ENCODE data around the gene SLC44A1.
A peak's percentile ranks its signal among the peaks of the same experiment; 100 is the strongest.
"Not testable (repeated sequence)": the region's sequence is repeated elsewhere in the genome, so short reads cannot be mapped to it uniquely, and the experiment has no call there.

Gene SLC44A1

GRCh38 chr9:105242557-105242956 lies 1.9 kb upstream of the SLC44A1 start:
- DNase-seq (ENCODE audit: low read depth in 2 of 2): no peak

GRCh38 chr9:105243015-105243686 lies 1.3 kb upstream of the SLC44A1 start:
- DNase-seq (ENCODE audit: low read depth in 2 of 2): no peak

GRCh38 chr9:105244734-105245028 lies 230 bp downstream of the SLC44A1 start:
- no peak for DNase-seq (ENCODE audit: low read depth in 2 of 2)

GRCh38 chr9:105245029-105245890 lies 809 bp downstream of the SLC44A1 start:
- peak in 1 of 2 donors; percentile 3 for DNase-seq (ENCODE audit: low read depth in 2 of 2)

- no peak for DNase-seq (ENCODE audit: low read depth in 2 of 2)
Measured at GRCh38 chr9:105245891-105246161, 1.4 kb downstream of the SLC44A1 start.

GRCh38 chr9:105246656-105247173 lies 2.3 kb downstream of the SLC44A1 start:
- DNase-seq (ENCODE audit: low read depth in 2 of 2): no peak

- no peak for DNase-seq (ENCODE audit: low read depth in 2 of 2)
Measured at GRCh38 chr9:105248691-105249090, 4.2 kb downstream of the SLC44A1 start.

GRCh38 chr9:105251133-105251532 lies 6.7 kb downstream of the SLC44A1 start:
- no peak for DNase-seq (ENCODE audit: low read depth in 2 of 2)

- no peak for DNase-seq (ENCODE audit: low read depth in 2 of 2)
Measured at GRCh38 chr9:105251733-105252404, 7.4 kb downstream of the SLC44A1 start.

- DNase-seq (ENCODE audit: low read depth in 2 of 2): no peak
Measured at GRCh38 chr9:105252405-105252756, 7.9 kb downstream of the SLC44A1 start.

GRCh38 chr9:105254226-105254625 lies 9.8 kb downstream of the SLC44A1 start:
- no peak for DNase-seq (ENCODE audit: low read depth in 2 of 2)

- DNase-seq (ENCODE audit: low read depth in 2 of 2): no peak
Measured at GRCh38 chr9:105255421-105255820, 11.0 kb downstream of the SLC44A1 start.

- not testable (repeated sequence) for DNase-seq (ENCODE audit: low read depth in 2 of 2)
Measured at GRCh38 chr9:105256569-105256968, 12.1 kb downstream of the SLC44A1 start.

- no peak for DNase-seq (ENCODE audit: low read depth in 2 of 2)
Measured at GRCh38 chr9:105257809-105258208, 13.4 kb downstream of the SLC44A1 start.

- DNase-seq (ENCODE audit: low read depth in 2 of 2): no peak
Measured at GRCh38 chr9:105258225-105258737, 13.8 kb downstream of the SLC44A1 start.

- DNase-seq (ENCODE audit: low read depth in 2 of 2): no peak
Measured at GRCh38 chr9:105259274-105259673, 14.8 kb downstream of the SLC44A1 start.

GRCh38 chr9:105259731-105260612 lies 15.5 kb downstream of the SLC44A1 start:
- DNase-seq (ENCODE audit: low read depth in 2 of 2): no peak

- no peak for DNase-seq (ENCODE audit: low read depth in 2 of 2)
Measured at GRCh38 chr9:105262497-105262896, 18.0 kb downstream of the SLC44A1 start.

GRCh38 chr9:105264380-105264779 lies 19.9 kb downstream of the SLC44A1 start:
- no peak for DNase-seq (ENCODE audit: low read depth in 2 of 2)

- not testable (repeated sequence) for DNase-seq (ENCODE audit: low read depth in 2 of 2)
Measured at GRCh38 chr9:105268254-105268653, 23.8 kb downstream of the SLC44A1 start.

GRCh38 chr9:105269593-105269992 lies 25.1 kb downstream of the SLC44A1 start:
- DNase-seq (ENCODE audit: low read depth in 2 of 2): no peak

- no peak for DNase-seq (ENCODE audit: low read depth in 2 of 2)
Measured at GRCh38 chr9:105270711-105271110, 26.3 kb downstream of the SLC44A1 start.
